ENCODE measurements around the gene AFAP1.

DNA sequence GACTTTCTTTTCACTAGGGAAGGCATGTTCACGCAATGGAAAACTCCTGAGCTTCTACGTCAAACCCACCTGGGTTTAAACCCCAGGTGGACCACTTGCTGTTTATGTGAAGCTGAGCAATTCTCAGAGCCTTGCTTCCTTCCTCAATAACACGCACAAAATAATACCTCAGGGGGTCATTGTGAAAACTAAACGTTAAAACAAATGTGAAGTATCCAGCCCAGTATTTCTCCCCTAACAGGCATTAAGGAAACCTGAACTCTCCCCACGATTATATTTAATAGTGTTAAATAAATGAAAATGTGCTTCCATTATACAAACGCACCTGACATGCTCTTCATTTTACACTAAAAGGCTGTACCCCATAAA is 117.5 kb downstream of the AFAP1 start:
- TF ChIP-seq CTCF (IDR thresholded peaks at IDR 0.05) (no peak), EZH2 (IDR thresholded peaks at IDR 0.05) (no peak), EZH2phosphoT487 (IDR thresholded peaks at IDR 0.05) (no peak)

Data from neural progenitor cell (in vitro differentiated cells).